Spleen (tissue), 11 donors: ENCODE measurements around the gene TBC1D9B. TPM values are rescaled to one million over a fixed set of nuclear protein-coding genes. Genes with fewer than 3 reads are reported as not detected.
A peak's percentile ranks its signal among the peaks of the same experiment; 100 is the strongest.

ENCODE experiments used
- DNase-seq: peaks from one replicate; pipeline ENCODE4 v3.0.0-alpha.2; 2020
- H3K27ac ChIP-seq, 8 donors: fragments of 200-600 bp; sonication (generic) in 7 of 8; 1 replicate in 4 of 8; 2 replicates in 4 of 8; pipeline versions ENCODE4 v1.5.0 to v1.8.0; 2016 to 2021; ENCODE audit warnings: inconsistent platforms in 4 of 8, mild to moderate bottlenecking in 4 of 8, moderate library complexity in 1 of 8
- H3K27me3 ChIP-seq, 7 donors: fragments of 200-600 bp; sonication (generic) in 6 of 7; replicated peaks in 1 of 7; 1 replicate in 4 of 7; 2 replicates in 3 of 7; pipeline versions ENCODE4 v1.5.0 to v1.8.0; 2016 to 2021; ENCODE audit warnings: inconsistent platforms in 3 of 7, mild to moderate bottlenecking in 1 of 7
- H3K36me3 ChIP-seq, 6 donors: fragments of 200-600 bp; sonication (generic) in 5 of 6; 1 replicate in 4 of 6; 2 replicates in 2 of 6; pipeline versions ENCODE4 v1.5.0 to v1.8.0; 2016 to 2021; ENCODE audit warnings: inconsistent platforms in 2 of 6
- H3K4me1 ChIP-seq, 6 donors: fragments of 200-600 bp; sonication (generic) in 5 of 6; 1 replicate in 3 of 6; 2 replicates in 3 of 6; pipeline versions ENCODE4 v1.5.0 to v1.8.0; 2016 to 2021; ENCODE audit warnings: inconsistent platforms in 3 of 6
- H3K4me3 ChIP-seq, 8 donors: fragments of 200-600 bp; sonication (generic) in 7 of 8; 1 replicate in 4 of 8; 2 replicates in 4 of 8; pipeline versions ENCODE4 v1.5.0 to v1.8.0; 2016 to 2021; ENCODE audit warnings: inconsistent platforms in 4 of 8, mild to moderate bottlenecking in 4 of 8, moderate library complexity in 2 of 8
- H3K9me3 ChIP-seq, 8 donors: fragments of 200-600 bp; sonication (generic) in 7 of 8; 1 replicate in 4 of 8; 2 replicates in 4 of 8; pipeline versions ENCODE4 v1.5.0 to v1.8.0; 2016 to 2021; ENCODE audit warnings: inconsistent platforms in 4 of 8
- CTCF ChIP-seq, 11 experiments: fragments of 200-600 bp in 7 of 11; fragments of 450-650 bp in 4 of 11; sonication (generic) in 4 of 11; IDR thresholded peaks in 8 of 11; conservative IDR thresholded peaks in 3 of 11; 1 replicate in 7 of 11; 2 replicates in 4 of 11; pipeline versions ENCODE4 v1.4.0 to v1.8.0; 2016 to 2021; ENCODE audit warnings: antibody characterized with exemption in 11 of 11, inconsistent platforms in 4 of 11, mild to moderate bottlenecking in 1 of 11
- POLR2A ChIP-seq, 3 donors: fragments of 450-650 bp; IDR thresholded peaks; one replicate each; pipeline ENCODE4 v1.5.1; 2017; ENCODE audit warnings: antibody characterized with exemption in 3 of 3, mild to moderate bottlenecking in 1 of 3
- POLR2AphosphoS5 ChIP-seq, 3 donors: sonication (generic); formaldehyde crosslinking; IDR thresholded peaks; one replicate each; pipeline ENCODE4 v1.5.1; 2017; ENCODE audit warnings: antibody characterized with exemption in 3 of 3
- WGBS, 5 donors: extraction: QIAGEN DNeasy Blood & Tissue Kit in 3 of 5; methylation state at CpG; one replicate each; pipeline versions ENCODE4 v1.1.5 to v1.1.7; 2013 to 2018; 5-methylcytosine and 5-hydroxymethylcytosine counted together
- intact Hi-C: fragments of 100-400 bp; cut with DNase I; formaldehyde crosslinking; loops from one replicate; pipeline ENCODE4 v1.15.0; 2023; ENCODE audit warnings: low total_unique reads
- polyA plus RNA-seq, 3 donors: library from polyadenylated mRNA; stranded (reverse); fragments of 200-250 nt; gene quantifications; one replicate each; pipeline ENCODE4 v1.2.1, GENCODE V29; 2013
- total RNA-seq, 7 donors: library from RNA; depleted of rRNA in 3 of 7; stranded (reverse); fragments of >200 nt in 3 of 7; fragmentation: NEBNext Ultra II Directional in 4 of 7; extraction: Animal tissue kit (Norgen Biotek cat#: 25700) in 4 of 7; gene quantifications; one replicate each; pipeline versions ENCODE4 v1.1.0 to v1.2.1, GENCODE V29; 2016 to 2021
- donor health status: healthy with polysubstance abuse.
- donor health status: DM: no; HTN: no; CAD: no; lungs with moderate emphysema.
- donor health status: DM: no; HTN: no; CAD: no.
- donor health status: Bipolar disorder and iron deficiency.
- donor health status: healthy.
- donor health status: DM: no; HTN: no; CAD: no.
- donor health status: DM: yes; HTN: yes; CAD: no.

The TBC1D9B gene
- total and polyA plus RNA-seq, 10 donors = 29.5 to 140 (median 109) TPM

- DNase-seq = no peak
- 67 to 81% (median 72%) methylated on average over 8 of the region's 8 CpGs for WGBS, 5 donors
These were observed 2.5 kb downstream of the TBC1D9B start for GRCh38 chr5:179905161-179905560.

GRCh38 chr5:179904463-179905160, 3.1 kb downstream of the TBC1D9B start:
- H3K4me1 ChIP-seq = peaks cover 16 to 63% (median 43%) of the 10 kb centered on the region in 6 donors
- no peaks in the 10 kb centered on the region for H3K9me3 ChIP-seq
- DNase-seq = peak; percentile 74
- intact Hi-C loops = loop anchor here (5.0 kb wide), 1 partner anchor 97 kb away; the partner anchor contains the start of gene MGAT4B
- no peaks in the 10 kb centered on the region for H3K27me3 ChIP-seq
- H3K4me3 ChIP-seq = no peak overlapping the region
- peaks cover 0 to 55% (median 20%) of the 10 kb centered on the region in 6 donors for H3K36me3 ChIP-seq
- 93 to 95% (median 94%) methylated on average over 25 of the region's 25 CpGs for WGBS, 5 donors
- no peak overlapping the region for H3K27ac ChIP-seq
- TF ChIP-seq CTCF (IDR thresholded peaks at IDR 0.05 in 8 of 11, conservative IDR thresholded peaks at IDR 0.05 in 3 of 11) (no peak), POLR2A (IDR thresholded peaks at IDR 0.05) (no peak), POLR2AphosphoS5 (IDR thresholded peaks at IDR 0.05) (no peak)

More at GRCh38 chr5:179905161-179905560, 2.5 kb downstream of the TBC1D9B start:
- Histone ChIP-seq H3K9me3 (no peaks in the 10 kb centered on the region), H3K27me3 (no peaks in the 10 kb centered on the region), H3K4me1 (peaks cover 16 to 57% (median 42%) of the 10 kb centered on the region in 6 donors), H3K4me3 (no peak overlapping the region), H3K27ac (no peak overlapping the region), H3K36me3 (peaks cover 0 to 49% (median 19%) of the 10 kb centered on the region in 6 donors)
- no peak for TF ChIP-seq POLR2A (IDR thresholded peaks at IDR 0.05)
- no peak for TF ChIP-seq POLR2AphosphoS5 (IDR thresholded peaks at IDR 0.05)
- no peak for TF ChIP-seq CTCF (IDR thresholded peaks at IDR 0.05 in 8 of 11, conservative IDR thresholded peaks at IDR 0.05 in 3 of 11)
- intact Hi-C loops = loop anchor here (5.0 kb wide), 1 partner anchor 98 kb away; the partner anchor contains the start of gene MGAT4B

- no peaks in the 10 kb centered on the region for H3K27me3 ChIP-seq
- no peak for TF ChIP-seq POLR2AphosphoS5 (IDR thresholded peaks at IDR 0.05)
- TF ChIP-seq CTCF (IDR thresholded peaks at IDR 0.05 in 8 of 11, conservative IDR thresholded peaks at IDR 0.05 in 3 of 11) = no peak
- TF ChIP-seq POLR2A (IDR thresholded peaks at IDR 0.05) = no peak
- H3K4me1 ChIP-seq = peaks cover 8 to 54% (median 33%) of the 10 kb centered on the region in 6 donors
- H3K36me3 ChIP-seq = peaks cover 0 to 73% (median 38%) of the 10 kb centered on the region in 6 donors
- H3K27ac ChIP-seq = peak overlapping the region in 2 of 8 donors; percentile 36 to 39
- no peaks in the 10 kb centered on the region for H3K9me3 ChIP-seq
- intact Hi-C loops = no loop called here
- WGBS, 5 donors = 91 to 99% (median 97%) methylated on average over 7 of the region's 7 CpGs
- no peak overlapping the region for H3K4me3 ChIP-seq
- DNase-seq = no peak
These were observed 4.9 kb downstream of the TBC1D9B start for GRCh38 chr5:179902763-179903158.
